DMS153 (cell line): ENCODE measurements around the gene FAM171A2.
"Not testable (repeated sequence)": the region's sequence is repeated elsewhere in the genome, so short reads cannot be mapped to it uniquely, and the experiment has no call there.

Experiments used
- DNase-seq: peaks from one replicate; lab custom pipeline; 2025; lab: John Stamatoyannopoulos, UW

The FAM171A2 gene

DNA sequence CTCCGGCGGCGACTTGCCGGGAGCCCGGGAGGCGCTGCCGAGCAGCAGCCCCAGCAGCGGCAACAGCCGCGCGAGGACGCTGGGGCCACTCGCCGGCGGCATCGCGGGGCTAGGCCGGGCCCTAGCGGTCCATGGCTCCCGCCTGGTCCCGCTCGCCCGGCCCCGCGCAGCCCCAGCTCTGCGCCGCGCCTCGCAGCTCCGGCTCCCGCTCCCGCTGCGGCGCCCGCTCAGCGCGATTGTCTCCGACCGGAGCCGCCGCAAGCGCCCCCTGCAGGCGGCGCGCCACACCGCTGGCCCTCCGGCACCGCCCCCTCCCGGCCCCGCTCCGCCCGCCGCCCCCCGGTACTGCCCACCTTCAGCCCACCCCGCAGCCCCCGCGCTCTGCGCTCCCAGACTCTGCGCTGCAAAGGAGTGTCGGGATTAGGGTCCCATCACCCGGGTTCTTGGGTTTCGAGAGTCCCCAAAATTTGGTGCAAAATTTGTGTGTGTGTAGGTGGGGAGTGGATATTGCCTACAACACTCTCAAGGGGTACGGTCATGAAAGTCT, at the start of gene FAM171A2:
Gene FAM171A2 (minus strand): TSS at position 241 of the 547 bp plus-strand sequence. CDS start 139 bp downstream, at position 102.
- DNase-seq: no peak

GRCh38 chr17:44409309-44410028, 45.8 kb upstream of the FAM171A2 start:
- DNase-seq: no peak

DNA sequence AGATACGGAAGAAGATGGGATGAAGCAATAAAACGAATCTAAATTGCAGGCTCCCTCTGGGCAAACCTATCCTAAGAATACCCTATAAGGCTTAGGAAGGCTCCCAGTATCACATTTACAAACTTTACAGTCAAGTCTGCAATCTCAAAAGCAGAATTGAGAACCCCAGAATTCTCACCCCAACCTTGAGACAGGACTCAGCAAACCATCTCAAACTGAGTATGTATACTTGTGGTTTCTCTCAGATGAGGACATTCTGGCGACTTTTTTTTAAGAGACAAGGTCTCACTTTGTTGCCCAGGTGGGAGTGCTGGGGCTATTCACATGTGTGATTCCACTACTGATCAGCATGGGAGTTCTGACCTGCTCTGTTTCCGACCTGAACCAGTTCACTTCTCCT, 45.1 kb upstream of the FAM171A2 start:
- no peak for DNase-seq

DNA sequence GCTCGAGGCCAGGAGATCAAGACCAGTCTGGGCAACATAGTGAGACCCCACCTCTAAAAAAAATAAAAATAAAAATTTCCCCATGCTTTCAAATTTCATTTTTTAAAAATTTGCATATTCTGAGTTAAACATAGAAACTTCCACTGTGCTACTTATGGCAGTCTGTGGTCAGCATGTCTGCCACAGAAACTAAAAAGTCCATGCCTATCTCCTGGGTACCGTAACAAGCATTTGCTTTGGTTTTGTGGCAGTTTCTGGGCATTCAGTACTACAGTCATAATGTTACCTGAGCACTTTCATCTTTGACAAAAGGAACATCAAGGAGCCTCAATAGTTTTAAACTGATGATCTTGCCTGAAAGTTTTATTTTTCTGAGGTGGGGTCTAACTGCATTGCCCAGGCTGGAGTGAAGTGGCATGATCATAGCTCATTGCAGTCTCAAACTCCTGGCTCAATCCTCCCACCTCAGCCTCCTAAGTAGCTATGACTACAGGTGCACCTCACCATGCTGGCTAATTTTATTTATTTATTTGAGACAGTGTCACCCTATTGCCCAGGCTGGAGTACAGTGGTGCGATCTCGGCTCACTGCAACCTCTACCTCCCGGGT, 39.0 kb upstream of the FAM171A2 start:
- no peak for DNase-seq

GRCh38 chr17:44400226-44400847, 36.7 kb upstream of the FAM171A2 start:
- no peak for DNase-seq

- no peak for DNase-seq
Observed at GRCh38 chr17:44398692-44399691, 35.3 kb upstream of the FAM171A2 start.

DNA sequence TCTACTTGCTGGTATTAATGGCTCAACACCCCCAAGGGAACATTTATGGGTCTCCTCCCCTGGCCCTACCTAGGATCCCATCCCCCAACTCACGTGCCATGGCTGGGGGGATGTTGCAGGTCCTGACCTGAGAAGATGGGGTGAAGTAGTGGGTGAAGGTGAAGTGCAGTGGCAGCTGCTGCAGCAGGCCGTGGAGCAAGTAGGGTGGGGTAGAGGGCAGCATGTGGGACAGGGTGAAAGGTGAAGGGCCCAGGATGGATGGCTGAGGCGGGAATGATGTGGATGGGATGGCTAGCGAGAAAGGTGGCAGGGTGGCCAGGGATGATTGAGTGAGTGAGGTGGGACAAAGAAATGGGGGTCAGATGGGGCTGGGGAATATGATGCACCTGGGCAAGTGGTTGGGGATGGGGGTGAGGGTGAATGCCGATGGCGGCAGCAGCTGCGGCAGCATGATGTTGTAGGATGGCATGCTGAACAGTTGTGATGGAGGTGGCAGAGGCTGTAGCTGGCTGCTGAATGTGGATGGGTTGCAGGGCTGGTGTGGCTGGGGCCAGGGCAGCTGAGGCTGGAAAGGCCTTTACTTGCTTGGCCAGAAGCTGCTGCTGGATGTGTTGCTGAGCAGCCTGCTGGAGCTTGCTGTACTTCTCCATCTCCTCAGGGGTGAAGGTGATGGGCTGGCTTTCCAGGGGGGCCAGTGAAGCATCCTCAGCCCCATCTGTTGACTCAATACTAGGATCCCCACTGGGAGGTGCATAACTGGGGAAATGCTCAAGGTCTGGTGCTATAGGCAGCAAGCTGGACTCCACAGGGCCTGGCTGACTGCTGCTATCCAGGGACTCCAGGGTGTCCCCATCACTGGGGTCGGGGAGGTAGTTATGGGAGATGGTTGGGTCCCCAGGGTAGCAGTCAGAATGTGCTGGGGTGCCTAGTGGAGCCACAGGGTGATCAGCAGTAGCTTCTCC, 34.1 kb upstream of the FAM171A2 start:
- no peak for DNase-seq

DNA sequence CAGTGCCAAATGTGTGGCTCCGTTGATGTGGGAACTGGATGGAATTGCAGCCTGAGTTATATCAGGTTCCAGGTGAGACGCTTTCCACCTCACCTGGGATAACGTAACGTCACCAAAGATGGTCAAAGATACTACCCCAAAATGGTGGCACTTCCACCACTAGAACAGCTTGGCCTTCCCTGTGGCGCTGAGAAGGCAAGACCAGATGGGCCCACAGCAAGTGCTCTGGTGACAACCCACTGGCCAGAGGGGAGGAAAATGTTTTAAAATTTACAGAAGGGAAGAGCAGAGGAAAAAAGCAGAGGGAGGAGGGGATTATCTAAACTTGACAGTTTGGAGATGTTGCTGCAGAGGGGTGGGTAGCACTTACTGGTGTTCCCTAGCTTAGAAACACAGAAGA, 33.3 kb upstream of the FAM171A2 start:
- no peak for DNase-seq

GRCh38 chr17:44394833-44395232, 31.2 kb upstream of the FAM171A2 start:
- DNase-seq: no peak

GRCh38 chr17:44394112-44394511, 30.5 kb upstream of the FAM171A2 start:
- DNase-seq: not testable (repeated sequence)

- DNase-seq: no peak
Observed at GRCh38 chr17:44390250-44390870, 26.7 kb upstream of the FAM171A2 start.

DNA sequence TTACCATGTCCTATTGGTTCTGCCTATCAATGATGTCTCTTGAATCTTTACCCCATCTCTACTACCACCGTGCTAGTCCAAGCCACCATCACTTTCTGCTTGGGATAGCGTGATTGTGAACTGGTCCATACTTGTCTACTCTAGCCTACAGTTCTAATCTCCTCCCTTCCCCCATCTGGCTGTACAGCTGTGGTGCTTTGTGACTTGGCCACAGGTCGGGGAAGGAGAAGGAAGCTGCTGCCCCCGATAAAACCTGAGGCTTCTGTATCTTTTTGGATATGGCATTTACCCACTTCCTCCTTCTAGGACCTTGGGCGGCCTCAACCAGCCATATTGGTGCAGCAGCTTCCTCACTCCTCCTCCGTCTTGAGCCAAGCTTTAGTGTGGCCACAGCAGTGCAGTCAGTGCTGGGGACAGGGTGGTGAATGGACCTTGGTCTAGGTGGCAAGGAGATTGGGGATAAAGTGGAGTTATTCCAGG, 26.1 kb upstream of the FAM171A2 start:
- DNase-seq: peak; percentile 22

- DNase-seq: no peak
Observed at GRCh38 chr17:44389281-44389680, 25.6 kb upstream of the FAM171A2 start, which contains the start of gene ITGA2B. TSS of gene ITGA2B (minus strand) at chr17:44389649. CDS start at chr17:44389473, 176 bp downstream.

- DNase-seq: no peak
Observed at GRCh38 chr17:44387804-44388203, 24.2 kb upstream of the FAM171A2 start.

- no peak for DNase-seq
Observed at GRCh38 chr17:44386182-44386525, 22.5 kb upstream of the FAM171A2 start.

GRCh38 chr17:44385287-44386181, 21.9 kb upstream of the FAM171A2 start:
- DNase-seq: peak; percentile 46

DNA sequence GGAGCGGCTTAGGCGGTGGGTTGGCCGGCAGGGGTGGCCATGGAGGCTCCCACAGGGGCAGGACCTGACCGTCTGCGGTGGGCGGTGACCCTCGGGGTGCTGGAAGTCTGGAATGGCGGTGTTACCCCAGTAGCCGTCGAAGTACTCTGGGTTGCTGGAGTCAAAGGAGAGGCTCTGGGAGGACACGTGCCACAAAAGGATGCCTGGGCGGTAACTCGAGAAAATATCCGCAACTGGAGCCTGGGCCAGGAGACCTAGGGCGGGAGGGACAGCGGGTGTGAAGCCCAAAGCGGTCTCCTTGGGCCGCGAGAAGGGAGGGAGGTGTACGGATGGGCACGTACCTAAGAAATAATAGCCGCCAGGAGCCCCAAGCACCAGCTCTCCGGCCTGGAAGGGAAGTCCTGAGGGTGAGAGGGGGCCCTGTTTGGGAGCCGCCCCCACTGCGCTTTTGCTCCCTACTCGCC, 21.2 kb upstream of the FAM171A2 start:
- DNase-seq: no peak

- DNase-seq: no peak
Observed at GRCh38 chr17:44384281-44384822, 20.7 kb upstream of the FAM171A2 start.
